IMR-90 (cell line): ENCODE results near the gene EXOC3L4. TPM values are rescaled to one million over a fixed set of nuclear protein-coding genes. Genes with fewer than 3 reads are reported as not detected.
A peak's percentile ranks its signal among the peaks of the same experiment; 100 is the strongest.

Experiments used
- ATAC-seq: fragments of 200-7000 bp; cut with Tn5 transposase; 2 replicates; pipeline ENCODE4 v1.9.1; 2020; ENCODE audit warnings: low read depth, mild to moderate bottlenecking, moderate library complexity
- BruUV-seq: library from RNA; stranded (reverse); fragments of 400-500 nt; replicated peaks from 2 replicates; lab custom pipeline; 2021; lab: Mats Ljungman, UMichigan
- CTCF ChIA-PET: fragments of 300-600 bp; formaldehyde crosslinking; extraction: SDS; loops from one replicate; lab custom pipeline; 2021; ENCODE audit warnings: antibody characterized with exemption; lab: Yijun Ruan, JAX
- POLR2A ChIA-PET: fragments of 300-600 bp; sonication (Branson Sonifier 250); formaldehyde crosslinking; loops from one replicate; lab custom pipeline; 2022; ENCODE audit warnings: antibody characterized with exemption; ENCODE audit not compliant: unreplicated experiment; lab: Charles Lee
- DNase-seq: peaks from one replicate; pipeline ENCODE4 v3.0.0; 2013
- H2AFZ ChIP-seq: replicated peaks from 2 replicates; pipeline ENCODE3; 2013; ENCODE audit warnings: low read length, mild to moderate bottlenecking; ENCODE audit not compliant: poor library complexity
- H2AK5ac ChIP-seq: 2 replicates; pipeline ENCODE4 v1.6.1; 2013; ENCODE audit warnings: low read depth, low read length, inconsistent platforms
- H2AK9ac ChIP-seq: replicated peaks from 2 replicates; pipeline ENCODE3; 2013; ENCODE audit warnings: mild to moderate bottlenecking, low read depth, low read length, moderate library complexity; ENCODE audit not compliant: poor library complexity
- H2BK120ac ChIP-seq: 2 replicates; pipeline ENCODE4 v1.6.1; 2013; ENCODE audit warnings: low read depth, low read length, inconsistent platforms
- H2BK15ac ChIP-seq: 3 replicates; pipeline ENCODE4 v1.6.1; 2013; ENCODE audit warnings: low read depth, low read length, inconsistent platforms
- H2BK20ac ChIP-seq: 2 replicates; pipeline ENCODE4 v1.6.1; 2013; ENCODE audit warnings: low read depth, mild to moderate bottlenecking, inconsistent platforms, low read length, moderate library complexity
- H2BK5ac ChIP-seq: 2 replicates; pipeline ENCODE4 v1.6.1; 2013; ENCODE audit warnings: mild to moderate bottlenecking, low read depth, low read length, inconsistent platforms; ENCODE audit not compliant: poor library complexity, severe bottlenecking
- H3K14ac ChIP-seq: replicated peaks from 2 replicates; pipeline ENCODE4 v1.6.1; 2013; ENCODE audit warnings: low read depth, low read length, inconsistent platforms
- H3K18ac ChIP-seq: 2 replicates; pipeline ENCODE4 v1.6.1; 2013; ENCODE audit warnings: low read depth, low read length, control low read depth
- H3K23ac ChIP-seq: 2 replicates; pipeline ENCODE4 v1.6.1; 2013; ENCODE audit warnings: low read depth, low read length, inconsistent platforms
- H3K27ac ChIP-seq: 2 replicates; pipeline ENCODE4 v1.5.1; 2013; ENCODE audit warnings: mild to moderate bottlenecking, control low read depth, low read length; ENCODE audit not compliant: insufficient read depth
- H3K27me3 ChIP-seq: 2 replicates; pipeline ENCODE4 v1.6.1; 2013; ENCODE audit warnings: low read length; ENCODE audit not compliant: control insufficient read depth, insufficient read depth
- H3K36me3 ChIP-seq: 2 replicates; pipeline ENCODE4 v1.6.1; 2013; ENCODE audit warnings: low read length, mixed read lengths; ENCODE audit not compliant: control insufficient read depth, insufficient read depth
- H3K4ac ChIP-seq: 2 replicates; pipeline ENCODE4 v1.6.1; 2013; ENCODE audit warnings: low read depth, low read length, inconsistent platforms
- H3K4me1 ChIP-seq: 2 replicates; pipeline ENCODE4 v1.6.1; 2013; ENCODE audit warnings: low read length, mixed read lengths; ENCODE audit not compliant: control insufficient read depth, insufficient read depth
- H3K4me2 ChIP-seq: 2 replicates; pipeline ENCODE4 v1.6.1; 2013; ENCODE audit warnings: low read depth, mild to moderate bottlenecking, control low read depth, low read length, moderate library complexity
- H3K4me3 ChIP-seq: 2 replicates; pipeline ENCODE4 v1.5.1; 2013; ENCODE audit warnings: low read depth, mild to moderate bottlenecking, control low read depth, low read length, moderate library complexity; ENCODE audit not compliant: insufficient read depth
- H3K56ac ChIP-seq: 2 replicates; pipeline ENCODE4 v1.6.1; 2013; ENCODE audit warnings: low read length, inconsistent platforms; ENCODE audit not compliant: insufficient read depth; ENCODE audit errors: extremely low read depth
- H3K79me1 ChIP-seq, 2 experiments: 2 replicates each; pipeline ENCODE4 v1.6.1; 2013; ENCODE audit warnings: low read length in 2 of 2, inconsistent platforms in 1 of 2, low read depth in 1 of 2
- H3K9ac ChIP-seq: 2 replicates; pipeline ENCODE4 v1.6.1; 2013; ENCODE audit warnings: low read depth, low read length, control low read depth
- H3K9me1 ChIP-seq: 2 replicates; pipeline ENCODE4 v1.6.1; 2013; ENCODE audit warnings: low read length, inconsistent platforms; ENCODE audit not compliant: insufficient read depth
- H3K9me3 ChIP-seq: 2 replicates; pipeline ENCODE4 v1.6.1; 2013; ENCODE audit warnings: low read length; ENCODE audit not compliant: control insufficient read depth, insufficient read depth
- H4K20me1 ChIP-seq: 2 replicates; pipeline ENCODE4 v1.6.1; 2013; ENCODE audit warnings: low read length, inconsistent platforms; ENCODE audit not compliant: insufficient read depth
- H4K5ac ChIP-seq: 2 replicates; pipeline ENCODE4 v1.6.1; 2013; ENCODE audit warnings: mild to moderate bottlenecking, low read depth, low read length, control low read depth
- H4K8ac ChIP-seq, 2 experiments: 2 replicates each; pipeline ENCODE4 v1.6.1; 2013; ENCODE audit warnings: low read depth in 2 of 2, low read length in 2 of 2, control low read depth in 1 of 2, inconsistent platforms in 1 of 2
- H4K91ac ChIP-seq: 2 replicates; pipeline ENCODE4 v1.6.1; 2013; ENCODE audit warnings: low read depth, low read length, inconsistent platforms; ENCODE audit not compliant: insufficient read depth
- CTCF ChIP-seq: conservative IDR thresholded peaks from 2 replicates; pipeline ENCODE4 v1.5.1; 2012; ENCODE audit warnings: mild to moderate bottlenecking, low read depth, low read length, improper control_type of control experiment
- MAFK ChIP-seq: IDR thresholded peaks from 2 replicates; pipeline ENCODE4 v1.6.1; 2012; ENCODE audit warnings: low read depth, low read length, improper control_type of control experiment
- POLR2A ChIP-seq: IDR thresholded peaks from 2 replicates; pipeline ENCODE4 v1.6.1; 2012; ENCODE audit warnings: mild to moderate bottlenecking, low read depth, low read length
- WGBS, 2 experiments: methylation state at CpG; one replicate each; pipeline versions ENCODE4 v1.1.5 to v1.1.7; 2013; ENCODE audit warnings: missing lambda C conversion rate in 2 of 2; ENCODE audit not compliant: insufficient read length in 1 of 2; ENCODE audit errors: extremely low coverage in 2 of 2; 5-methylcytosine and 5-hydroxymethylcytosine counted together
- dilution Hi-C: fragments of 300-500 bp; cut with HindIII; formaldehyde crosslinking; loops from one replicate; pipeline ENCODE4 v1.14.3; 2018; ENCODE audit warnings: low sequenced_read_pairs; ENCODE audit not compliant: unreplicated experiment
- in situ Hi-C: fragments of 300-500 bp; cut with MboI; formaldehyde crosslinking; loops from 3 replicates; pipeline ENCODE4 v1.14.3; 2019; ENCODE audit warnings: low sequenced_read_pairs, inconsistent platforms, mixed read lengths
- intact Hi-C: fragments of 100-400 bp; cut with micrococcal nuclease; formaldehyde crosslinking; loops from 2 replicates; pipeline ENCODE4 v1.10.0; 2022
- polyA plus RNA-seq, 3 experiments: library from polyadenylated mRNA; depleted of rRNA; stranded (reverse); fragments of >200 nt; gene quantifications; 2 replicates each; pipeline ENCODE4 v1.2.3, GENCODE V29; 2012; ENCODE audit warnings: low replicate concordance in 1 of 3
- total RNA-seq: library from RNA; depleted of rRNA; stranded (reverse); fragments of >200 nt; gene quantifications from 2 replicates; pipeline ENCODE4 v1.2.3, GENCODE V29; 2012

The EXOC3L4 gene
- total and polyA plus RNA-seq, 2 of the 4 experiments (the other 2 are of a cell fraction), result not detected

GRCh38 chr14:103122947-103123633, 28.6 kb downstream of the EXOC3L4 start, which contains the start of gene TNFAIP2 (continued):
- TF ChIP-seq MAFK, result no peak

DNA sequence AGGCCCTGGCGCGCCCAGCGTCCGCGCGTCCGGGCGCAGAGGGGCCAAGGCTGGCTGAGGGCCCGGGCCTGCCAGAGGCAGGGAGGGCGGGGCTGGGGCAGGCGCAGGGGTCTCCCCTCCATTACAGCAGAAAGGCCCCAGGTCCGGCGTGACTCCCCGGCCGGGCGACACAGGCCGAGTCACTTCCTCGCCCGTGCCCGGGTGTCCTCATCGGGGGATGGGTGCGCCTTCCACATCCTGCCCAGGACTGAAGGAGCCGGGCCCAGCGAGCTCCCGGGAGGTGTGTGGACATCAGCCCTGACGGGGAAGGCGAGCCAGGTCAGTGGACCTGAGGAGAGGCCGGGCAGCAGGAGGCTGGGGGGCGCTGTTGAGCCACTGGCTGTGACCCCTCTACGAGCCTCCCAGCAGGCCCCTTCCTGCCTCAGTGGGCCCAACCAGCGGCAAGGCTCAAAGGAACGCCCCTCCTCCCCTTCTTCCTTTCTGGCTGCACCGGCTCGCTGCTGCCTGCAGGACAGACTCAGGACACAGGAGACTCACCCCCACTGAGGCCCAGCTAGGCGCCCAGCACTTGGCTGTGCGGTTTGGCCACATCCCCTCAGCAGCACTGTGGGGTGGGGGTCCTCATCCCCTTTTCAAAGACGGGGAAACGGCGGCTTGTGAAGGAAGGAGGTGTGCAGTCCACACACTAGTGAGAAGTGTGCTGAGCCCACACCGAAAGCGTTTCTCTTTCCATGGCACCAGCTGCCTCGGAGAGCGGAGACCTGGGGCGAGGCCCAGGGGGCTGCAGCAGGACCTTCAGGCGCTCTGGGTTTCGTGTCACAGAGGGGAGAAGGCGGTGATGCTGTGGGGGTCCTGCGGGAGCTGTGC, 29.3 kb downstream of the EXOC3L4 start:
- Histone ChIP-seq H3K9me1 (no peaks in the 10 kb centered on the region), H4K20me1 (no peaks in the 10 kb centered on the region; the same call in 1 of the 2 replicates), H2AK5ac (peak overlapping the region; percentile 50; the same call in 1 of the 2 replicates), H3K79me1 (no peaks in the 10 kb centered on the region), H2BK20ac (no peak overlapping the region), H3K18ac (no peak overlapping the region), H3K56ac (no peak overlapping the region), H2BK120ac (no peak overlapping the region), H3K23ac (no peak overlapping the region), H2AFZ (peak overlapping the region; percentile 83), H2BK15ac (no peak overlapping the region; the same call in 2 of the 3 replicates), H3K4ac (peak overlapping the region; percentile 29; the same call in 1 of the 2 replicates), H3K36me3 (no peaks in the 10 kb centered on the region), H3K14ac (no peak overlapping the region), H3K4me1 (peaks cover 17% of the 10 kb centered on the region), H3K27ac (no peak overlapping the region; the same call in 1 of the 2 replicates), H4K8ac (no peak overlapping the region; a peak in 1 of 4 replicates), H3K9me3 (no peaks in the 10 kb centered on the region), H2BK5ac (no peak overlapping the region), H4K5ac (0 out of 2 replicates have a peak overlapping the region, but pooled peaks have one; percentile 4), H4K91ac (no peak overlapping the region), H3K27me3 (peaks cover 6% of the 10 kb centered on the region; the same call in 1 of the 2 replicates), H3K4me2 (peak overlapping the region; percentile 10; the same call in 1 of the 2 replicates), H2AK9ac (peak overlapping the region; percentile 66), H3K4me3 (no peak overlapping the region), H3K9ac (peak overlapping the region; percentile 40)
- CTCF ChIA-PET, result no interaction called here
- 61% methylated on average over 7 of the region's 48 CpGs; no CpG with 5 or more reads in 1 of the 2 experiments for WGBS, 2 experiments
- intact Hi-C loops, result no loop called here
- ATAC-seq, result no peak; the same call in none of the 2 replicates
- POLR2A ChIA-PET, result no interaction called here
- dilution Hi-C loops, result no loop called here
- TF ChIP-seq CTCF, result 0 out of 2 replicates have a peak, but pooled peaks have one; percentile 17
- no peak for TF ChIP-seq POLR2A
- BruUV-seq, result no TSS peak
- in situ Hi-C loops, result no loop called here
- no peak for DNase-seq
